Measurements from ENCODE around the gene GAS6.
"Not testable (repeated sequence)": the region's sequence is repeated elsewhere in the genome, so short reads cannot be mapped to it uniquely, and the experiment has no call there.

GAS6 gene

GRCh38 chr13:113835461-113836270, 28.2 kb downstream of the GAS6 start:
- no peak for DNase-seq

DNA sequence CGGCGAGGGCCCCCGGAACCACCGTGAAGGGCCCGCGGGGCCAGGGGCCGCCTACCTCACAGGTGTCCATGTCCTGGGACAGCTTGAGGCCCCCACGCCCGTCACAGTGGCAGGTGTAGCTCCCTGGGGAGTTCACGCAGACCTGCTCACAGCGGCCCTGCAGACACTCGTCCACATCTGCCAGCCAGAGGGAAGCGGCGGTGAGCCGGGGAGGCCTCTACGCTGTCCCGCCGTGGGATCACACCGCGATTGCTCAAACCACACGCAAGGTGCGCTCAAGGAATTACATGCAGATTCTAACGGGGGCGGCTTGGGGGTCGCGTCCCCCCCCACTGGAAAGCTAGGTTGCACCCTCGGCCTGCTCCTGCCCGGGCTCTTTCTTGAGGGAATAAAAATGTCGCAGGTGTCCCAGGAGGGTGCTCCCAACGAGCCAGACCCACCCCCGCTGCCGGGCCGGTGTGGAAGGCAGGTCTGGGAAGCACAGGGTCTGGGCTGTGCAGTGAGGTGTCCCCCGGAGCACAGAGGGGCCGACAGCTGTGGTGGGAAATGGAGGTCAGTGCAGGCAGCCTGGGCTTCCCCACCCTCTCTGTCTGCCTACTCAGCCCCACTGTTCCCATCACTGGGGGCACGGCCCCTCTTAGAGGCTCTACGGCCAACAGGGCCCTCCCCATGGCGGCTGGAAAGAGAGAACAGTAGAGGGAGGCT, 29.2 kb downstream of the GAS6 start:
- no peak for DNase-seq

- not testable (repeated sequence) for DNase-seq
These were observed 29.9 kb downstream of the GAS6 start for GRCh38 chr13:113834006-113834405.

- no peak for DNase-seq
These were observed 30.6 kb downstream of the GAS6 start for GRCh38 chr13:113833111-113833830.

GRCh38 chr13:113832631-113833030, 31.2 kb downstream of the GAS6 start:
- no peak for DNase-seq

DNA sequence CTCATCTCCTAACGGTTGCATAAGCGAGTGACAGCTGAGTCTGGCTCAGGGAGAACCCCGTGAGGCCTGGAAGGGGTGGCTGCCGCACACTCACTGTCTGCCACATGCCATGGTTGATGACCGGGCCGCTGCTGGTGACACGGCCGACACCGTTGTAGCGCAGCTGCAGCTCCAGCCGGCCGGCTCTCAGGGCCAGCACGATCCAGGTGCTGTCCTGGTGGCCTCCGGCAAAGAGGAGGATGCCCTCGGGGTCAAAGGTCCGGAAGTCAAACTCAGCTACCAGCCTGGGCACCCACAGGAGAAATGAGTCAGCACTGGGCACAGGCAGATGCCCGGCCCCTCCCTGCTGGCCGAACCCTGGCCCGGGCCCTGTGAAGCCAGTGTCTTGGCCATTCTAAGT, 31.7 kb downstream of the GAS6 start:
- DNase-seq, result no peak

DNA sequence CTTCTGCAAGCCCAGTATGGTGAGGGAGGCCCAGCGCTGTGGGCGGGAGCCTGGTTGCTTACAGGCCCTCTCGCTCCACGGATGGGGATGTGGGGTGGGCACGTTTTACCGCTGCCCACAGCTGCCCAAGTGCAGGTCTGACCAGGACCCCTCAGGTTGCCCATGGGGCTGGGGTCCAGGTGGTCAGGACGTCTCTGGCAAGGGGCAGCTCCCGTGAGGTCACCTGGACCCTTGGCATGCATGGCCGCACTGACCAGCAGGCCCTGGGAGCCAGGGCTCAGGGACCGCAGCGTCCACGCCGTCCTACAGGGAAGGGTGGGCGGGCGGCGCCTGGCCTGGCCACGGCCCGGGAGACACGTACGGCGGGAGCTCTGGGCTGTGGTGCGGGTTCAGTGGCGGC, 32.8 kb downstream of the GAS6 start:
- no peak for DNase-seq

GRCh38 chr13:113830426-113830950, 33.4 kb downstream of the GAS6 start:
- DNase-seq, result not testable (repeated sequence)

DNA sequence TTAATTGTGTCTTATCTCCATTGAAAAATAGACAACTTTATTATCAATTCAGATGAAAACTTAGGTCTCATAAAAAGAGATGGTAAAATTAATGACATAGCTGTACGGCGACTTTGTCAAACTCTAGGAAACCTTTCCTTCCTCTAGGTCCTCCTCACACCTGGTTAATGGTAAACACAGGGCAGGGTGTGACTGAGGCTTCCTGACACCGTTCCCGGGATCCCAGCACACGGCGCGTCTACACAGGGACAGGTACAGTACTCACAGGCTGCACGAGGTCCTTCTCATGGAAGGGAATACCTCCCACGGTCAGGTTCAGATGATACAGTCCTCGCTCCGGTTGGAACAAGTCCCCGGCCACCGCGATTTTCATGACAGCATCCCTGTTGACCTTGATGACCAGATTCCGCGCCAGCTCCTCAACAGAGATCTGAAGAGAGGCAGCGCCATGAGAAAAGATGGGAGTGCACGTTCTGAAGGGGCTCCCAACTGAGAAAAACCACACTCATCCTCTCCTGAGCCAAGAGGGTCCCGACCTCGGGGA, 35.5 kb downstream of the GAS6 start:
- no peak for DNase-seq

- no peak for DNase-seq
These were observed 36.9 kb downstream of the GAS6 start for GRCh38 chr13:113827021-113827420.

- not testable (repeated sequence) for DNase-seq
These were observed 37.4 kb downstream of the GAS6 start for GRCh38 chr13:113826446-113826845.

GRCh38 chr13:113825841-113826240, 38.0 kb downstream of the GAS6 start:
- no peak for DNase-seq

GRCh38 chr13:113823771-113824170, 40.1 kb downstream of the GAS6 start:
- DNase-seq, result no peak

GRCh38 chr13:113822956-113823744, 40.7 kb downstream of the GAS6 start:
- DNase-seq, result no peak

GRCh38 chr13:113822266-113822665, 41.6 kb downstream of the GAS6 start:
- DNase-seq, result no peak

DNA sequence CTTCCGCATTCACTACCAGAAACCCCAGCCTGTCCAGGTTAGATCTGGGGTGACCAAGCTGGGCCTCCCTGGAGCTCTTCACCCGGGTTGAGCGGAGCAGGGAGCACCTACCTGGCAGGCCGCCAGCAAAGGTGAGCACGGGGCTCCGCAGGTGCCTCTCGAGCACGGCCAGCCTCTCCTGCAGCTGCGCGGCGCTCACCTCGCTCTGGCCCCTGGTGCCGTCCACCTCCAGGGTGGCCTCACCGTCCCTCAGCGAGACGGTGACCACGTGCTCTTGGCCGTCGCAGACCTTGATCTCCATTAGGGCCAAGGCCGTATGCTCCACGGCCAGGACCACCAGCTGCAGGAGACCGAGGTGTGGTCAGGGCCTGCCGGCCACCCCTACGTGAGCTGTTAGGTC, 42.0 kb downstream of the GAS6 start:
- DNase-seq, result no peak

DNA sequence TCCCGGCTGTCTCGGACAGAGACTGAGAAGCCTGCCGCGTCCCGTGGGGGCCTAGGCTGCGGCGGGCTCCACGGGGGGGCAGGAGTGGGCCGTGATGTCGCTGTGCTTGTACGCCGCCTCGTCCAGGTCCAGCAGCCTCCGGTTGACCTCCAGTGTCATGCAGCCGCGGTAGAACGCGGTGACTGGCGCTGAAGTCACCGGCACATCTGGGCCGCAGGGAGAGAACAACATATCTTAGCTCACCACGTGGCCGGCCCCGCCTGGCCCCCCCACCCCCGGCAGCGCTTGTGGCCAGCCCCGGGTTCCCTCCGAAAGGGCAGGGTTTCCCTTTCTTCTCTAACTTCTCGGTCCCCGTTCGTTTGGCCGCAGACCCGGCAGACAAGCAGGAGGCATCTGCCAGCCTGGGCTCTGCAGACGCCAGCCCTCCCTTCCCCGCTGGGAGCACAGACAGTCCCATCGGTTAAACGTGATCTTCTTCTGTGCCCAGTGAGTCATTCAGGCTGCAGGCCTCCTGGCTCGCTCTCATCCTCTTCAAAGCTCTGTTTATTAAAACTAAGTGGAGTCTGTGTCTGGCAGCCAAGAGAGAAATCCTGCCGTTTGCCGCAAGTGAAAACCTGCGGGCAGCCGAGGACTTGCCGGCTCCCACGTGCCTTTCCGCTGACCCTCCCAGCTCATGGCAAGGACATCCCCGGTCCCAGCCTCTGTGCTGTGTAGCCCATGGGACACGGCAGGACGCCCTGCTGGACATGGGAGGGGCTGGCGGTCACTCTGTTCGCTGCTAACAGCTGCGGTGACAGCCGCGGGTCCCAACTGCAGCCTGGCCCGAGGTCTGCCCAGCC, 42.8 kb downstream of the GAS6 start:
- DNase-seq, result no peak

DNA sequence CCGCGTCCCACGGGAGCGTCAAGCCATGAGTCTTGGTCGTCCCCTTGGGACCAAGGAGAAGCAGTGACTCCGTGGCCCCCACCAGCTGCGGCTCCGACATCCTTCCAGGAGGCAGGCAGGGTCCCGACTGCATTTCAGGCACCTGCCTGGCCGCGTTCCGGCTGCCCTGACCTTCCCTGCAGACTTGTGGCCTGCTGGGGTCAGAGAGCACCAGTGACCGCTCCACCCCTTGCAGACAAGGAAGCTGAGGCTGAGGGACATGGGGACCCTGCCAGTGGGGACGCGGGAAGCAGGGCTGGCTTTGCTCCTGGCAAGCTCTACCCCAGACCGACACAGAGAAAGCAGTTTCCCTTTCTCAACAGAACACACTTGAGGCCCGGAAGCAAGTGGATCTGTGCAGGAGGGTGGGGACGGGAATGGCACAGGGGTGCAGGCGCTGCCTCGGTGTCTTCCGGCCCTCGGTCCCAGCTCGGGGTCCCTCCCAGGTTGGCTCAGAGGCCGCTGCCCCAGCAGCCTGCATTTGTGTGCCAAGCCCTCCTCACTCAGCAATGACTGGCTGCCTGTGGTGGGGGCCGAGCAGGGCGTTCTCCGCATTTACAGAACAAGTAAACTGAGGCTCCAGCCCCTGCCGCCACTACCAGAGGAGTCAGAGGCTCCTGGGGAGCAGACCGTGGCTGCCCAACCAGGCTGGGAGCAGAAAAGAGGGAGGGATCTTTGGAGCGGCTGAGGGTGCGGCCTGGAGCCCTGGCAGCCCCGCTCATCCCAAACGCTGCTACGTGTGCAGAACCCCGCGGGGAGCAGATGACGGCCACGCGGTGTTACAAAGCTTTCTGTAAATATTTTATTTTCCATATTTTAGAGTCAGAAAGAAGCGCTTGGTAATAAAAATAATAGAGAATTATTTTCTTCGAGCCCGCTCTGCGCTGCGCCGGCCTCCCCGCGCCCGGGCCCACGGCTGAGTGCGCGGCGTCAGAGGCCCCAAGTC, 43.9 kb downstream of the GAS6 start:
- DNase-seq, result no peak

DNA sequence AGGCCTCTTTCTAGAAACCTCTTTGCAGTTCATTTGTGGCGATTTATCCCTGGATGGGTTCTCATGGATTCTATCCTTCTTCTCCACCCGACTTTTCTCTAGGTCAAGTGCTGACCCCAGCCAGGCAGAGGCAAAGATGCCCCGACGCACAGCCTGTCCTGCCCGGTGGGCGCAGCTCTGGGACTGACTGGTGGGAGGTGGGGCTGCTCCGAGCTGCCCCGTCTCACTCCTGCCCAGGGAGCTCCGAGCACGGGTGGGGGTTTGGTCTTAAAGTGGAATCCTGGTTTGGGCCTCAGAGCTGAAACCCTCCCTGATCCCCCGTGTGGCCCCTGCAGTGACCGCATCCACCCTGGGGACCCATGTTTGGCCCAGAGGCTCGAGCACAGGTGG, 44.5 kb downstream of the GAS6 start:
- DNase-seq, result no peak

GRCh38 chr13:113818700-113819295, 45.1 kb downstream of the GAS6 start:
- DNase-seq, result no peak

Data from NCI-H1930 (cell line).